ENCODE data around the gene OR9Q1.
"Not testable (repeated sequence)": the region's sequence is repeated elsewhere in the genome, so short reads cannot be mapped to it uniquely, and the experiment has no call there.

Gene OR9Q1, protein sequence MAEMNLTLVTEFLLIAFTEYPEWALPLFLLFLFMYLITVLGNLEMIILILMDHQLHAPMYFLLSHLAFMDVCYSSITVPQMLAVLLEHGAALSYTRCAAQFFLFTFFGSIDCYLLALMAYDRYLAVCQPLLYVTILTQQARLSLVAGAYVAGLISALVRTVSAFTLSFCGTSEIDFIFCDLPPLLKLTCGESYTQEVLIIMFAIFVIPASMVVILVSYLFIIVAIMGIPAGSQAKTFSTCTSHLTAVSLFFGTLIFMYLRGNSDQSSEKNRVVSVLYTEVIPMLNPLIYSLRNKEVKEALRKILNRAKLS

DNA sequence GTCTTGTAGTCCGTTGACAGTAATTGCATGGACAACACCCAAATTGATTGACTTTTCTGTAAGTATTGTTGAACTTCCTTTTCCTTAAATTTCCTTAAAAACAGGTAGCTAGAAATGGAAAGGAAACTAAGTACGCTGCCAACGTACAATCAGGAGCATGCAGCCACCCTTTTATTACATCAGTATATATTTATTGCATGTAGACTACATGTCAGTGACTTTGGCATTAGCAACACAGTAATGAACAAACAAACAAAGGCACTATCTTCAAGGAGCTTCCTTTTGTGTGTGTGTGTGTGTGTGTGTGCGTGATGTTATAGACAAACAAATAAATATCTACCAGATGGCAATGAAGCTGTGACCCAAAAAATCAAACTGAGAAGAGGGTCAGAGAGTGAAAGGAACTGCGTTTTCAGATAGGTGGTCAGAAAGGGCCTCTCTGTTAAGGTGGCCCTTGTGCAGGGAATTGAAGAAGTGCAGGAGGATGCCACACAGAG is at the start of gene OR9Q1:
Gene OR9Q1, plus strand, starts transcription at position 447 of the 497 bp plus-strand sequence. CDS start 155,564 bp downstream, outside the sequence.
- FAIRE-seq (no peak), DNase-seq (ENCODE audit: insufficient read length, low spot score) (no peak)
- TF ChIP-seq POLR2A (IDR thresholded peaks at IDR 0.05; ENCODE audit: low read depth, low read length), result no peak

DNA sequence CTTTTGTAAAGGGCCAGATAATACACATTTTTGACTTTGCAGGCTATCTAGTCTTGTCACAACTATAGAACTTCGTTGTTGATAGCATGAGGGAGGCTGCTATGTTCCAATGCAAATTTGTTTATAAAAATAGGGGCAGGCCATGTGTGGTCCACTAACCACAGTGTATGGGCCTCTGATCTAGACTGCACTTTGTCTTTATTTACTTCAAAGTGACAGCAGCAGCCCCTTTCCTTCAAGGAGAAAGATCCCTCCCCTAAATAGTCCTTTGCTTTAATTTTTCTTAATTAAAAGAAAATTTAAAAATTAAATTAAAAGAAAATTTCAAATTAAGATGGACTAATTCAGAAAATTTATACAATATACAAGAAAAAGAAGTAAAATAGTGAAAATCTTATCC is 49.5 kb upstream of the OR9Q1 start:
- FAIRE-seq (no peak), DNase-seq (ENCODE audit: insufficient read length, low spot score) (no peak)
- TF ChIP-seq POLR2A (IDR thresholded peaks at IDR 0.05; ENCODE audit: low read depth, low read length), result no peak

DNA sequence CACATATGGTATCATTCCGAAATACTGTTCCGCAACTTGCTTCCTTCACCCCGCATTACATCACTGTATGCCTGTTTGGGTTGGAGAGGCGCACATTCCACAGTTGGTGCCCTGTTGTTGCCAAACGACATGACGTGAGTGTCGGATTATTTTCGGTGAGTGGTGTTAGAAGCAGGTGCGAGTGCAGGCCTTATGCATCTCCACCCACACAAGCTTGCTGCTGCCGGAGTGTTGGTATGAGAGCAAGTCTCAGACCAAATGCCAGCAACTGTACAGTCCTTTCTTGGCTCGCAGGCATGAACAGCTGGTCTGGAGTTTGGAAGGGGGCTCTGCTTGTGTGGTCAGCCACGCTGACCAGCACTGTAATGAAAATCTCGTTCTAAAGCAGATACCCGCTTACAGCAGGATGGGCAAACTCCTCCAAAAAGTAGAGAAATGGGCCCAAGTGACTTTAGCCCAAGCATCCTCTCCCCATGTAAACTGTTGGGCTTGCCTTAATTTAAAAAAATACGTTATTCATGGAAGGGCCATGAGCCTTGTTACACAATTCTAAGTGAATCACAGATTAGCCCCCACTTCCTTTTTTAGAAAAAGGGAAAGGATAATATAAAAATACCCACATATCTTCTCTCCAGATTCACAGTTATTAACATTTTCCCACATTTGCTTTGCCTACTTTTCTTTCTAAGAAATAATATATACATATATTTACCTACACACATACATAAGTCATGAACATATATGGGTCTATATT is 48.7 kb upstream of the OR9Q1 start:
- FAIRE-seq (no peak), DNase-seq (ENCODE audit: insufficient read length, low spot score) (no peak)
- TF ChIP-seq POLR2A (IDR thresholded peaks at IDR 0.05; ENCODE audit: low read depth, low read length), result no peak

DNA sequence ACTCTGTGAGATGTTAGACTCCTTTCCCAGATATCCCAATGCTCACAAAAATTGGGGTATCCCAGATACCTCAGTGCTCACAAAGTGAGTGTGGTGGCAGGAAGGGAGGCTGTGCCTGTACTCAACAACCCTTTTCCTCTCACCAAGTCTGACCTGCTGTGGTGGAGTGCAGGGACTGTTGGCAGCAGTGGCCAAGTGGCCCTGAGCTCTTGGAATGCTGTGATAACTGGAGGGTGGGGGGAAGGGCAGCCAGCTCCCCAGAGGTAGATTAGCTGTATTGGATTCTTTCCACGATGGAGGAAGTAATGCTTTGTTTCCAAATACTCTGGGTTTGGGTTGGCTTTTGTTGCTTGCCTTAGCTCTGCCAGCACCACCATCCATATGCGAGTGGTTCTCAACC is 46.0 kb upstream of the OR9Q1 start:
- TF ChIP-seq POLR2A (IDR thresholded peaks at IDR 0.05; ENCODE audit: low read depth, low read length), result no peak
- FAIRE-seq, result no peak
- no peak for DNase-seq (ENCODE audit: insufficient read length, low spot score)

DNA sequence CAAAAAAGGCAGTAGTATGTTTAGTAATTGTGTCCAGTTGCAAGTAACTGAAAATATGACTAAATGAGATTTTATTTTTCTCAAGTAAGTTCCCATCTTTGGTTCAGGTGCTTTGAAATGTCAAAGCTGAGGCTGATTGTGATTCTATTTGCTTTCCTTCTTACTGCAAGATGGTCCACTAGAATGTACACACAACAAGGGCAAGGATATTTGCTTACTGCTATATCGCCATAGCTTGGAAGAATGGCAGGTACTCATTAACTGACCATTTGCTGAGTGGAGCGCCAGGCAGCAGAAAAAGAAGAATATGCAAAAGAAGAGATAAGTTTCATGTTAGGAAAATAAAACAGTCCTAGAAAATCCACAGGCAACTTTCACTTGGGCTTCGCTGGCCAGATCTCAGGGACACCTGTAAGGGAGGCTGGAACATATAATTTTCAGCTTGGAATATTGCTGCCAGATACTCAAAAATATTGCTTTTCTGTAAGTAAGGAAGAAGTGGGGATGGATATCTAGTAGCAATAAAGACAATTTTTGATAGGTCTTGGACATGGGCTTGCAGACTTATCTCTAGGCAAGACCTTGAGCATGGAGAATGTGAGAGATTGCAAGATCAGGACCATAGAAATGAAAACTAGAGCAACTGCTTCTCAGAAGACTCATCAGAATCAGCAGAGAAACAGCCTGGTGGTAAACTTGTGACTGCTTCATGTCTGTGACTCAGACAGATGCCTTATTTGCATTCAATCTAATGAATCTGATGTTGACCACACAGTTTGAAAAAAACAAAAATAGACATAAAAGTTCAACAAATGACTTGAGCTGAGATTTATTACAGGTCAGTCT is 44.8 kb upstream of the OR9Q1 start:
- FAIRE-seq (no peak), DNase-seq (ENCODE audit: insufficient read length, low spot score) (no peak)
- no peak for TF ChIP-seq POLR2A (IDR thresholded peaks at IDR 0.05; ENCODE audit: low read depth, low read length)

DNA sequence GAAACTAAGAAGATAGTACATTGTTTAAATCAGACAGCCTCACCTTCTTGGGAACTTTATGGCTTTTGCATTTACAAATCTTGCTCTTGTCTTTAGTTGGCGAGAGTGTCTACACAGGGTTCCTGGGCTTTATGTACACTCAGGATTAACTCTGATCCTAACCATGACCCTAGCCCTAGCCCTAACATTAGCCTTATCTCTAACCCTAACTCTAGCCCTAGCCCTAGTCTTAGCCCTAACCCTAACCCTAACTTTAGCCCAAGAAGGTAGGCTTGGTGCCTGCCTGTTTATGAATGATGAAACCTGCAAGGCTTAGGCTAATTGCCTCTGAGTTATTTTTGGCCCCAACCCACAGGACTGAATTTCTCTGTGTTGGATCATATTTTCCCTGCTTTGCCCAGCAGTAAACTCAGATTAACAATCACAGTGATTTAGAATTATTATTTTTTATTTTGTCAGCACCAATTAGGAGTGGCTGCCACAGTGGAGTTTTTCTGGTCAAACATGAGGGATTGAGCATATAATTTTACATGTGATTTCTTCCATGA is 44.1 kb upstream of the OR9Q1 start:
- TF ChIP-seq POLR2A (IDR thresholded peaks at IDR 0.05; ENCODE audit: low read depth, low read length), result no peak
- DNase-seq (ENCODE audit: insufficient read length, low spot score), result no peak

DNA sequence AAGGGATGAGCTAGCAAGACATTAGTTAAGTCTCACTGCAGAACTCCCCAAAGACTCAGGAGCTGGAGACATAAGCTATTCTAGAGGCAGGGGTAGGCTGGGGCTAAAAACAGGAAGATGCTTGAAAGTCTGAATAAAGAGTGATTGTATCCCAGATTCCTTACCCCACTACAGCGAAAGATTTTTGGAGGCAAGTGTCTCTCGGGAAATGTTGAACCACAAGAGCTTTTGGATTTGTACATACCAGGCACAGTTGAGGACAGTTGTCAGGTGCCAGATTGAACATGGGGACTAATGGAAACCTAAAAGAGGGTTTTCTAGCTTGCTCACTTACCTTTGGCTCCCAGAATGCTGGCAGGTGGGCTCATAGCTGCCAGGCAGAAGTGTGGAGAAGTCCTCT is 43.5 kb upstream of the OR9Q1 start:
- no peak for DNase-seq (ENCODE audit: insufficient read length, low spot score)
- FAIRE-seq, result no peak
- no peak for TF ChIP-seq POLR2A (IDR thresholded peaks at IDR 0.05; ENCODE audit: low read depth, low read length)

More for the DNA sequence above, 44.1 kb upstream of the OR9Q1 start:
- FAIRE-seq, result no peak

DNA sequence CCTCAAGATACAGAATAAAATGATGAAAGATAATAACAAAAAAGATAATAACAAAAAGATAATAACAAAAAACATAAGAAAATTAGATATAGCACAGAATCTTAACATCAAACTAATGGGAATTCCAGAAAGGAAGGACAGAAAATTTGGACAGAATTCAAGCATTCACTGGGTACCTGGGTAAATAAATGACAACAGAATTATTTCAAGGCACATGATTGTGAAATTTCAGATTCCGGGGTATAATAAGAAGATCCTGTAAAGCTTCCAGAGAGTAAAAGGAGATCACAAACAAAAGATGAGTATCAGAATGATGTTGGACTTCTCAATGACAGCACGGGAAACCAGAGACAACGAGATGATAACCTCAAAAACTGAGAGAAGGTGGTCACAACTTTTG is 42.1 kb upstream of the OR9Q1 start:
- no peak for FAIRE-seq

DNA sequence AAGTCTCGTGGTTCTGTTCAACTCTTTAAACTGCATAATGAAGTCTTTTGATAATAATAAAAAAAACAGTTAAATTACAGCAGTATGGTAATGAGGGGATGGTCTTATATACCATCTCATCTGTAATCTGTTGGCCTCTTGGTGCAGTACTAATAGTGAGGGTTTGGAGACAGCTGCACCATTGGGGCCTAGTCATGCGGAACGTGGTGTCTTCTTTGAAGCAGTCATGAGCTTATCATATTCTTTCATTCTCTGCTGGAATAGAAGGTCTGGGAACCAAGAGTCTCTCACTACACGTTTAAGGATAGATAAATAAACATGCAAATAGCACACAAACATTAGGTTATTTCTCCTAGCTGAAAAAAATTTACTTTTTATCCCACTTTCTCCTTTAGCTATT is 40.9 kb upstream of the OR9Q1 start:
- DNase-seq (ENCODE audit: insufficient read length, low spot score), result no peak
- TF ChIP-seq POLR2A (IDR thresholded peaks at IDR 0.05; ENCODE audit: low read depth, low read length), result no peak
- no peak for FAIRE-seq

More for the DNA sequence above, 42.1 kb upstream of the OR9Q1 start:
- no peak for TF ChIP-seq POLR2A (IDR thresholded peaks at IDR 0.05; ENCODE audit: low read depth, low read length)
- no peak for DNase-seq (ENCODE audit: insufficient read length, low spot score)

DNA sequence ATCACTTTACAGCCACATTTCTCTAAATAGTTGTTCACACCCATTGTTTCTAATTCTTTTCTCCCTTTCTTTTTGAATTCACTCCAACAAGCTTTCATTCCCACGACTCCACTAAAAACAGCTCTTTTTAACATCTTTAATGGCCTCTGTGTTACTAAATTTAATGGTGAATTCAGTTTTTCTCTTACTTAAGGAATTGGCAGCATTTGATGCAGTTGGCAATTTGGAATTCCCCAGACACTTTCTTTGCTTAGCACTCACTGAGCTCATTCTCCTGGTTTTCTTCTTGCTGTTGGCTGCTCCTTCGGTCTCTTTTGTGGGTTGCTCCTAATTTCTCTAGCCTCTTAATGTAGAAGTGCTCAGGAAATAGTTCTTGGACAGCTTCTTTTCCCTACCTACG is 40.5 kb upstream of the OR9Q1 start:
- DNase-seq (ENCODE audit: insufficient read length, low spot score) (no peak), FAIRE-seq (no peak)
- no peak for TF ChIP-seq POLR2A (IDR thresholded peaks at IDR 0.05; ENCODE audit: low read depth, low read length)

DNA sequence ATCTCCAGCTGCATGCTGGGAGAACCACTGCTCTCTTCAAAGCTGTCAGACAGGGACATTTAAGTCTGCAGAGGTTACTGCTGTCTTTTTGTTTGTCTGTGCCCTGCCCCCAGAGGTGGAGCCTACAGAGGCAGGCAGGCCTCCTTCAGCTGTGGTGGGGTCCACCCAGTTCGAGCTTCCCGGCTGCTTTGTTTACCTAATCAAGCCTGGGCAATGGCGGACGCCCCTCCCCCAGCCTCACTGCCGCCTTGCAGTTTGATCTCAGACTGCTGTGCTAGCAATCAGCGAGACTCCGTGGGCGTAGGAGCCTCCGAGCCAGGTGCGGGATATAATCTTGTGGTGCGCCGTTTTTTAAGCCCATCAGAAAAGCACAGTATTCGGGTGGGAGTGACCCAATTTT is 24.2 kb upstream of the OR9Q1 start:
- not testable (repeated sequence) for FAIRE-seq; DNase-seq (ENCODE audit: insufficient read length, low spot score)

DNA sequence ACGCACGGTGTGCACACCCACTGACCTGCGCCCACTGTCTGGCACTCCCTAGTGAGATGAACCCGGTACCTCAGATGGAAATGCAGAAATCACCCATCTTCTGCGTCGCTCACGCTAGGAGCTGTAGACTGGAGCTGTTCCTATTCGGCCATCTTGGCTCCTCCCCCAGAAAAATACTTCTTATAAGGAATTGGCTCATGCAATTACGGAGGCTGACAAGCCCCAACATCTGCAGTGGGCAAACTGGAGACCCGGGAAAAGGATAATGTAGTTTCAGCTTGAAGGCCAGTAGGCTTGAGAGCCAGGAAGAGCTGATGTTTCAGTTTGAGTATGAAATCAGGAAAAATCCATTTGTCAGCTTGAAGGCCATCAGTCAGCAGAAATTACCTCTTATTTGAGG is 23.7 kb upstream of the OR9Q1 start:
- DNase-seq (ENCODE audit: insufficient read length, low spot score); FAIRE-seq: not testable (repeated sequence)

DNA sequence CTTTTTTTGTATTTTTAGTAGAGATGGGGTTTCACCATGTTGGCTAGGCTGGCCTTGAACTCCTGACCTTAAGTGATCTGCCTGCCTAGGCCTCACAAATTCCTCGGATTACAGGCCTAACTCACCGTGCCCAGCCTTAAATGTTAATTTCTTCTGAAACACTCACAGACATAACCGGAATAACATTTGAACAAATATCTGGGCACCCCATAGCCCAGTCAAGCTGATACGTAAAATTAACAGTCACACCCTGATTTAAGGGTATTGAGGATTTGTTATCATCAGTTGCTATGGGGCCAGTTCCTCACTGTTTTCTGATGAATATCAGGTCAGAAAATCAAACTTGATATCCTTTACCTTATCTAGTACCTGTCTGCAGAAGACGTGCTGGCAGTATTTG is 23.0 kb upstream of the OR9Q1 start:
- no peak for FAIRE-seq
- DNase-seq (ENCODE audit: insufficient read length, low spot score), result no peak
- TF ChIP-seq POLR2A (IDR thresholded peaks at IDR 0.05; ENCODE audit: low read depth, low read length), result no peak

DNA sequence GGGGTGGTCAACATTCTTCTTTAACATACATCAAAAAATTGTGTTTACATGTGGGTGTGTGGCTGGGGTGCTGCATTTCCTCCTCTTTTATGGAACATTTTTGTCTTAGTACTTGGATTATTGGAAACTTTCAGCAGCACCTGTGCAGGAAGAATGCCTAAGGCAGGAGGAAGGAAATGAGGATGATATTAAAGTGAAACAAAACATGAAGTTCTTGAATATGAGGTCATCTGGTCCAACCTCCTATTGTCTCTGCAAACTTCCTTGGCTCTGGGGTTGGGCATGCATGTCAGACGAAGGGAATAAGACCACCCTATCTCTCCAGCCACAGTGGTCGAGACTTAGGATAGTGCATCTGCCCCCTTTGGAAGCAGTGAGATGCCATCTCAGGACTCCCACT is 20.6 kb upstream of the OR9Q1 start:
- FAIRE-seq, result no peak
- TF ChIP-seq POLR2A (IDR thresholded peaks at IDR 0.05; ENCODE audit: low read depth, low read length), result no peak

More for the DNA sequence above, 20.6 kb upstream of the OR9Q1 start:
- no peak for DNase-seq (ENCODE audit: insufficient read length, low spot score)

Measured in H54 (cell line).